Fibroblast of lung (primary cell): Measurements from ENCODE around the gene MAP3K4.

Source experiments
- EZH2 ChIP-seq: IDR thresholded peaks from 2 replicates; pipeline ENCODE4 v1.5.1; 2012; ENCODE audit warnings: low read length, control low read depth, mild to moderate bottlenecking; ENCODE audit errors: missing control alignments
- TF ChIP-seq, protein P1 (sequence below), 2 donors: IDR thresholded peaks in 1 of 2; conservative IDR thresholded peaks in 1 of 2; 1 replicate in 1 of 2; 2 replicates in 1 of 2; pipeline ENCODE4 v1.5.1; 2011 to 2012; ENCODE audit warnings: low read length in 2 of 2, control low read depth in 1 of 2, inconsistent platforms in 1 of 2, low read depth in 1 of 2, mild to moderate bottlenecking in 1 of 2

DNA sequence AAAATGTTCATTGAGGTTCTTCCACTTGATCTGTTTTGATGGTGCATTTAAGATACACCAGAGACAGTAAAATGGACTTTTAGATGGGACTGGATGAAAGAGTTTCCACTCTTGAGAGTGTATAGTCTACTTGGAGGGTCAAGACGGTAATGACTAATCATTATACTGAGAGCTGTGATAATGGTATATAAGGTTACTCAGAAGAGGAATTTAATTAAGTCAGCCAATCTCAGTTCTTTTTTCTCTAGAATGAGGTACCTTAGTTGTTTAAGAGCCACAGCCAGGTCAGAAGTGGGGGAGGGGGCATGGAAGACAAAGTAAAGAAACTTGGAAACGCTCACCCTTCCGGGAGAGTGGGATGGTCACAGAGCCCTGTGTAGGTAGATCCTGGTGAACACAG is 123.9 kb downstream of the MAP3K4 start:
- TF ChIP-seq EZH2: no peak
- TF ChIP-seq, protein P1, sequence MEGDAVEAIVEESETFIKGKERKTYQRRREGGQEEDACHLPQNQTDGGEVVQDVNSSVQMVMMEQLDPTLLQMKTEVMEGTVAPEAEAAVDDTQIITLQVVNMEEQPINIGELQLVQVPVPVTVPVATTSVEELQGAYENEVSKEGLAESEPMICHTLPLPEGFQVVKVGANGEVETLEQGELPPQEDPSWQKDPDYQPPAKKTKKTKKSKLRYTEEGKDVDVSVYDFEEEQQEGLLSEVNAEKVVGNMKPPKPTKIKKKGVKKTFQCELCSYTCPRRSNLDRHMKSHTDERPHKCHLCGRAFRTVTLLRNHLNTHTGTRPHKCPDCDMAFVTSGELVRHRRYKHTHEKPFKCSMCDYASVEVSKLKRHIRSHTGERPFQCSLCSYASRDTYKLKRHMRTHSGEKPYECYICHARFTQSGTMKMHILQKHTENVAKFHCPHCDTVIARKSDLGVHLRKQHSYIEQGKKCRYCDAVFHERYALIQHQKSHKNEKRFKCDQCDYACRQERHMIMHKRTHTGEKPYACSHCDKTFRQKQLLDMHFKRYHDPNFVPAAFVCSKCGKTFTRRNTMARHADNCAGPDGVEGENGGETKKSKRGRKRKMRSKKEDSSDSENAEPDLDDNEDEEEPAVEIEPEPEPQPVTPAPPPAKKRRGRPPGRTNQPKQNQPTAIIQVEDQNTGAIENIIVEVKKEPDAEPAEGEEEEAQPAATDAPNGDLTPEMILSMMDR (conservative IDR thresholded peaks at IDR 0.05 in 1 of 2, IDR thresholded peaks at IDR 0.05 in 1 of 2; ENCODE audit: low read depth in 1 of 2, low read length in 2 of 2): no peak
